Measurements from ENCODE around the gene KMT5B.

GRCh38 chr11:68258363-68258765, 45.3 kb upstream of the KMT5B start:
- TF ChIP-seq CTCF (IDR thresholded peaks at IDR 0.05; ENCODE audit: low read depth, low read length): no peak
- no peak for TF ChIP-seq POLR2A (IDR thresholded peaks at IDR 0.05; ENCODE audit: extremely low read depth, insufficient read length)
- TF ChIP-seq MAX (IDR thresholded peaks at IDR 0.05; ENCODE audit: low read depth, low read length): no peak

Data from NB4 (cell line).